IPS DF 4.7 (cell line): ENCODE results near the gene TM4SF4.
A peak's percentile ranks its signal among the peaks of the same experiment; 100 is the strongest.

Experiments used
- DNase-seq: peaks from one replicate; pipeline ENCODE4 v3.0.0-alpha.2; 2013; ENCODE audit warnings: low spot score; ENCODE audit errors: extremely low read depth

TM4SF4 gene

DNA sequence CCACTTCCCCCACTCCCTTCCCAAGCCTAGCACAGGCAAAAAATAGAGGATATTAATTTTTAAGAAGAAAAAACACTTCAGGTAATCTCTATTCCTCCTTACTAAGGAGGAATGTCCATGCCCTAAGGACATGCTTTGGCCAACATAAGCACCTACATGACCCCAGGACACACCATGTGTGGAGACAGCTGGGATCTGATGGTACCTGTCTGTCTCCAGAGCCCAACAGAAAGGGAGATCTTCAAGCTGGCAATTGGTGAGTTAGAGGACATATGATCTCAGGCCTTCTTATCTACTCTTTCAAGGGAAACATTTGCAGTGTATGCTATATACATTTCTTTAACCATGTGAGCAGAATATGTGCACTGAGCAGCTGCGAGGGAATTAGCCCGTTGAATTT, 7.0 kb downstream of the TM4SF4 start:
- no peak for DNase-seq

DNA sequence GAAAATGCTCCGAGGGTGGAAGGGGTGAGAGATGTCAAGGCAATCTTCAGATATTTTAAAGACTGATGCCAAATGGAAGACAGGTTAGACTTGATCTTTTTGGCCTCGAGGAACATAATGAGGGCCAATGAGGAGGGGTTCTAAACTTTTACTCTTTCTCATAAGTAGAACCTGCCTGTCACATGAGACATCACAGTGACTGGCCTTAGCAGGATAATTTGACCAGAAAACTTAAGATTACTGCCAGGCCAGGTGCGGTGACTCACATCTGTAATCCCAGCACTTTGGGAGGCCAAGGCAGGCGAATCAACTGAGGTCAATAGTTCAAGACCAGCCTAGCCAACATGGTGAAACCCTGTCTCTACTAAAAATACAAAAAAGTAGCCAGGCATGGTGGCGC, 12.2 kb downstream of the TM4SF4 start:
- no peak for DNase-seq

GRCh38 chr3:149487598-149488197, 13.2 kb downstream of the TM4SF4 start:
- DNase-seq = no peak

DNA sequence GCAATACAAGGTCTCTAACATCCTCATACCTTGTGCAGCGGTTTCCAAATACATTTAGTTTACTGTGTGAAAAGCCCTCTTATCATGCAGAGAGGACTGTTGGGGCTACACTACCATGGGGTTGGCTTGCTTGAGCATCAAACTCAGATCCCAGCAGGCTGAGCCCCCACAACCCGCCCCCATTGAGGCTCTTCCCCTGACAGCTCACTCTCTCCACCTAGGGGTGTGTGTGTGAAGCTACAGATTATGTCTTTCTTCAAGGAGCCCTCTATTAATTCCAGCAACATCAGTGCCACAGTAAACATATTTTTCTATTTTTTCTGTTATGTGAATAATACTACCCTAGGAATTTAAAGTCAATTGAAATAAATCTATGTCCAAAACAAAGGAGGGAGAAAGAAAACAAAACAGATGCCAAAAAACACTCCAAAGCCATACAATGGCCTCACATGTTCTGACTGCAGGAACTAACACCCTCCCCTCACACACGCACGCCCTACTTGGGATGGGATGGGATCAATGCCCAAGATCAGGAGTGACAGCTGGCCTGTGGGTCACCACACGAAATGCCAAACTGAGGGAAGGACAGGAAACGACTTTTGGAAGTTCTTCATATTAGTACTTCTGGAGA, 14.7 kb downstream of the TM4SF4 start:
- DNase-seq = no peak

DNA sequence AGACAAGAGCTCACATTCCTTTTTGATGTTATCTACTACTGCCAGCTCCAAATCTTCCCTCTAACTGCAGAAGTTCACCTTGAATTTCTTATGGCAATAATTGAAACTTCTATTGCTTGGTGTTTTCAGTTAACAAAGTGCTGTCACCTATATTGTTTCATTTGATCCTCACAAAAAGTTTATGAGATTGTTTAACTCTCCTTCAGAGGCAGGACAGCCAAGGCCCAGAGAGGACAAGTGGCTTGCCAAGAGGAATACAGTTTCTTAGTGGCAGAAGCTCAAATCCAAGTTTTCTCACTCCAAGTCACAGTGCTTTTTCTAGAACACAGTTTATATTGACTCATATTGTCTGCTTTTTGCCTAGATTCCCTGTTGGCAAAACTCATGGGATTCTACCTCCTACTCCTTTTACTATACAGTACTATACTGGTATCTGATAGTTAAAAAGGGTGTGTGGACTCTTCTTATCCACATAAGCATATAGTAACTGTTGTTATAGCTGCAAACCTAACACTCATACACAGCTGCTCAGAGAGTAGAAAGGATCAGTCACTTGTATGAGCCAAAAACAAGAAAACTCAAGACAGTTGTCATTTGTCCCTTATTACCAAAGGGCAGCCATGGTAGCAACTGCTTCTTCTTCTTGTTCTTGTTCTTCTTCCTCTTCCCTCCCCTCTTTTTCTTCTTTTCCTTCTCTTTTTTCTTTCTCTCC, 15.9 kb downstream of the TM4SF4 start:
- DNase-seq = no peak

GRCh38 chr3:149493315-149494021, 19.0 kb downstream of the TM4SF4 start:
- no peak for DNase-seq

DNA sequence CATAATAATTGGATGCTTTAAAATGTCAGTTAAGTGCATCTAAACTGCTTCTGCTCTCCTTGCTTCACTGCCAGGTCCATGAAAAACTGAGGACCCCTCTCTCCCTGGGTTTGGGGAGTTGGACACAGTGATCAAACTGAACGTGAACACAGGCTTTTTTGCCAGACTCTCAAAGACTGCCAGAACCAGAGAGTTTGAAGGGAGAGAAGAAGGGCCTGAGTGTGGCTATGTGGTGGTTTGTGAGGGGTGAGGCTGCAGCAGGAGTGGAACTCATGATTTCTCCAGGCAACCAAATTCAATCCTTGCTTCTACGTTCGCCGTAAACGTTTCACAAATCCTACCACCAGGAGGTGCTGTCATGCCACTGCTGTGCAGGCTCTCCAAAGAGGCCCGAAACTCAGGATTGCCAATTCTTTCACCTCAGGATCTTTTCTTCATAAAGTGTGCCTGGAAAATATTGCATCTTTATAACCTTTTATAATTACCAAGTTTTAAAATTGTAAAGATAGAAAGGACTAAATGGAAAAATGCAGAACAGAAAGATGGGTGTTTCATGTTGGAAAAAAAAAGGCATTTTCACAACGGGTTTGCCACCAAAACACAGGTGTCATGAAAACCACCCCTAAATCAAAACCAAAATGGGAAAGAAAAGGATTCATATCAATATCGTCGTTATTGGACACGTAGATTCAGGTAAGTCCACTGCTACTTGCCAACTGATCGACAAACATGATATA, 19.7 kb downstream of the TM4SF4 start:
- peak; percentile 69 for DNase-seq

DNA sequence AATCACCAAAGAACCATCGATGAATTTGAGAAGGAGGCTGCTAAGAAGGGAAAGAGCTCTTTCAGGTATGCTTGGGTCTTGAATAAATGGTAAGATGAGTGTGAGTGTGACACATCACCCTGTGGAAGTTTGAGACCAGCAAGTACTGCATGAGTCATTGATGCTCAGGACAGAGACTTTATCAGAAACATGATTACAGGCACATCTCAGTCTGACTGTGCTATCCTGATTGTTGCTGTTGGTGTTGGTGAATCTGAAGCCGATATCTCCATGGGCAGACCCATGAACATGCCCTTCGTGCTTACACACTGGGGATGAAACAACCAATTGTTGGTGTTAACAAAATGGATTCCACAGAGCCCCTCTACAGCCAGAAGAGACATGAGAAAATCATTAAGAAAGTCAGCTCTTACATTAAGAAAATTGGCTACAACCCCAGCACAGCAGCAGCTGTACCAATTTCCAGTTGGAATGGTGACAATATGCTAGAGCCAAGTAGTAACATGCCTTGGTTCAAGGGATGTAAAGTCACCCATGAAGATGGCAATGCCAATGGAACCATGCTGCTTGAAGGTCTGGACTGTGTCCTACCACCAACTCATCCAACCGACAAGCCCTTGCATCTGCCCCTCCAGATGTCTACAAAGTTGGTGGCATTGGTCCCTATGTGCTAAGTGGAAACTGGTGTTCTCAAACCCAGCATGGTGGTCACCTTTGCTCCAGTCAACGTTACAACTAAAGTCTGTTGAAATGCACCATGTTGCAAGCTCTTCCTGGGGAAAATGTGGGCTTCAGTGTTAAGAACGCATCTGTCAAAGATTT, 20.5 kb downstream of the TM4SF4 start:
- DNase-seq = no peak

GRCh38 chr3:149495581-149496125, 21.2 kb downstream of the TM4SF4 start:
- DNase-seq = no peak

GRCh38 chr3:149496891-149497290, 22.4 kb downstream of the TM4SF4 start:
- DNase-seq = no peak

- DNase-seq = no peak
These were observed 23.6 kb downstream of the TM4SF4 start for GRCh38 chr3:149497966-149498670.

DNA sequence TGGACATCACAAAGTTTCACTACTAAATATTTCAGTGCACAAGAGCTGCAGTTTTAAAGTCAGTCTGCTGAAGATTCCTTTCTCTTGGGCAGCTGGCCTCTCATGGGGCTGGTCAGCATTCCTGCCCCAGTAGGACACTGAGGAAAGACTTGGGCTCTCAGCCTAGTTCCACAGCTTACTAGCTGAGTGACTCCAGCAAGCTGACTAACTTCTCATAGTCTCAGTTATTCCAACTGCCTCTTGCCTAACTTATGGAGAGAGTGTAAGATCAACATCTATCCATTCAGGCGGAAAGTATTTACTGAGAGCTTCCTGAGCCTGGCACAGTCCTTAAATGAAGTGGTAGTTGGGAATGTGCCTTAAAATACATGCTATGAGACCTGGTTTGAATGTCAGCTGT, 27.0 kb downstream of the TM4SF4 start:
- DNase-seq = no peak

- no peak for DNase-seq
These were observed 27.9 kb downstream of the TM4SF4 start for GRCh38 chr3:149502438-149502837.

- no peak for DNase-seq
These were observed 32.0 kb downstream of the TM4SF4 start for GRCh38 chr3:149506540-149506939.

DNA sequence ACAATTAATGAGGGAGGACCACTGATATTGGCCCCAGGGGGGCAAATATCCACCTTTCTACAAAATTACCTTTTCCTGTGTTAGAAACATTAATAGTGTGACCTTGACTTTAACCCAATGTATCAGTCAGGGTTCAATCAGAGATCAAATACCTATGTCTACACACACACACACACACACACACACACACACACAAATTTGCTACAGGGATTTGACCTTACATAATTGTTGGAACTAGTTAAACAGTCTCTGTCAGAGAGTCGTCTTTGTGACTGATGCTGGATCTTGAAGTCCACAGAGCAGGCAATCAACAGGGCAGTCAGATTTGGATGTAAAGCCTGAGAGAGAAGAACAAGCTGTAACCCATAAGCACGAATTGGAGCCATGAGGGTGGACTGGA, 32.5 kb downstream of the TM4SF4 start:
- DNase-seq = no peak

- DNase-seq = no peak
These were observed 33.2 kb downstream of the TM4SF4 start for GRCh38 chr3:149507491-149508324.

- no peak for DNase-seq
These were observed 35.0 kb downstream of the TM4SF4 start for GRCh38 chr3:149509526-149509925.

DNA sequence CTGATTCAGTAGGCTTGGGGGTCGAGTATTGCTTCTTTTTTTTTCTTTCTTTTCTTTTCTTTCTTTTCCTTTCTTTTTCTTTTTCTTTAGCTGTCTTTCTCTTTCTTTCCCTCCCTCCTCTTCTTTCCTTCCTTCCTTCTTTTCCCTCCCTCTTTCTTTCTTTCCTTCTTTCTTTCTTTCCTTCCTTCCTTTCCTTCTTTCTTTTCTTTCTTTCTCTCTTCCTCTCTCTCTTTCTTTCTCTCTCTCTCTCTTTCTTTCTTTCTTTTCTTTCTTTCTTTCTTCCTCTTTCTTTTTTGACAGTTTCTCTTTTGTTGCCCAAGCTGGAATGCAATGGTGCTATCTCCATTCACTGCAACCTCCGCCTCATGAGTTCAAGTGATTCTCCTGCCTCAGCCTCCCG, 36.0 kb downstream of the TM4SF4 start:
- DNase-seq = no peak
